SK-N-MC (cell line): ENCODE data around the gene FAM120A.

Experiments used
- DNase-seq: peaks from one replicate; pipeline ENCODE4 v3.0.0-alpha.2; 2011; ENCODE audit warnings: low read depth, low spot score
- H3K27ac ChIP-seq: fragments of 200-600 bp; sonication (generic); 2 replicates; pipeline ENCODE4 v1.5.1; 2016; ENCODE audit warnings: mixed run types
- H3K36me3 ChIP-seq: fragments of 200-600 bp; sonication (generic); 2 replicates; pipeline ENCODE4 v1.6.1; 2017; ENCODE audit warnings: antibody characterized with exemption, low read length, mixed read lengths; ENCODE audit not compliant: insufficient read depth
- H3K4me3 ChIP-seq: fragments of 200-600 bp; sonication (generic); 2 replicates; pipeline ENCODE4 v1.5.1; 2016
- H3K9ac ChIP-seq: fragments of 200-600 bp; sonication (generic); 2 replicates; pipeline ENCODE4 v1.8.0; 2017; ENCODE audit warnings: mixed run types, mixed read lengths; ENCODE audit not compliant: insufficient read length
- H3K9me3 ChIP-seq: fragments of 200-600 bp; sonication (generic); 2 replicates; pipeline ENCODE4 v1.6.1; 2017; ENCODE audit warnings: low read depth, mild to moderate bottlenecking, antibody characterized with exemption, low read length, moderate library complexity, mixed read lengths
- EZH2 ChIP-seq: fragments of 200-600 bp; sonication (generic); IDR thresholded peaks from one replicate; pipeline ENCODE4 v1.6.1; 2017; ENCODE audit warnings: antibody characterized with exemption
- FOXP2 ChIP-seq: optimal IDR thresholded peaks from 2 replicates; pipeline ENCODE3; 2011; ENCODE audit warnings: mild to moderate bottlenecking, moderate library complexity; ENCODE audit not compliant: insufficient read depth; ENCODE audit errors: extremely low read length, control extremely low read depth
- POLR2AphosphoS5 ChIP-seq: IDR thresholded peaks from 2 replicates; pipeline ENCODE4 v1.6.1; 2012; ENCODE audit warnings: mild to moderate bottlenecking, low read depth, low read length, borderline replicate concordance

FAM120A gene

GRCh38 chr9:93603906-93604326 lies 152.4 kb downstream of the FAM120A start:
- no peak for DNase-seq
- H3K9ac ChIP-seq = no peak overlapping the region
- TF ChIP-seq FOXP2 (no peak), EZH2 (no peak), POLR2AphosphoS5 (no peak)
- no peaks in the 10 kb centered on the region for H3K36me3 ChIP-seq
- peaks cover 5% of the 10 kb centered on the region; the same call in 1 of the 2 replicates for H3K9me3 ChIP-seq
- no peak overlapping the region for H3K4me3 ChIP-seq
- H3K27ac ChIP-seq = no peak overlapping the region

GRCh38 chr9:93606187-93606586 lies 154.7 kb downstream of the FAM120A start:
- no peak overlapping the region for H3K27ac ChIP-seq
- H3K36me3 ChIP-seq = peaks cover 4% of the 10 kb centered on the region; the same call in 1 of the 2 replicates
- H3K9me3 ChIP-seq = peaks cover 5% of the 10 kb centered on the region; the same call in 1 of the 2 replicates
- H3K9ac ChIP-seq = no peak overlapping the region
- H3K4me3 ChIP-seq = no peak overlapping the region
- no peak for TF ChIP-seq FOXP2
- TF ChIP-seq EZH2 = no peak
- no peak for TF ChIP-seq POLR2AphosphoS5
- DNase-seq = no peak

DNA sequence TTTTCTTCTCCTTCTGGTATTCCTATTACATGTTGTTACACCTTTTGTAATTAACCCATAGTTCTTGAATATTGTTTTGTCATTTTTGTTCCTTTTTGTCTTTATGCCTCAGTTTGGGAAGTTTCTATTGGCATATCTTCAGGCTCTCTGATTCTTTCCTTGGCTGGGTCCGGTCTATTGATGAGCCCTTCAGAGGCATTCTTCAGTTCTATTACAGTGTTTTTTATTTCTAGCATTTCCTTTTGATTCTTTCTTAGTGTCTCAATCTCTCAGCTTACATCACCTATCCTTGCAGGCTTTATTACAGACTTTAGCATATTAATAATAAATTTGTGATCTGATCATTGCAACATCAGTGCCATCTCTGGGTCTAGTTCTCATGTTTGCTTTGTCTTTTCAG lies 158.7 kb downstream of the FAM120A start:
- Histone ChIP-seq H3K4me3 (no peak overlapping the region), H3K36me3 (peaks cover 4% of the 10 kb centered on the region; the same call in 1 of the 2 replicates), H3K9ac (no peak overlapping the region), H3K27ac (no peak overlapping the region), H3K9me3 (peaks cover 5% of the 10 kb centered on the region; the same call in 1 of the 2 replicates)
- TF ChIP-seq FOXP2 (no peak), EZH2 (no peak), POLR2AphosphoS5 (no peak)
- DNase-seq = no peak

DNA sequence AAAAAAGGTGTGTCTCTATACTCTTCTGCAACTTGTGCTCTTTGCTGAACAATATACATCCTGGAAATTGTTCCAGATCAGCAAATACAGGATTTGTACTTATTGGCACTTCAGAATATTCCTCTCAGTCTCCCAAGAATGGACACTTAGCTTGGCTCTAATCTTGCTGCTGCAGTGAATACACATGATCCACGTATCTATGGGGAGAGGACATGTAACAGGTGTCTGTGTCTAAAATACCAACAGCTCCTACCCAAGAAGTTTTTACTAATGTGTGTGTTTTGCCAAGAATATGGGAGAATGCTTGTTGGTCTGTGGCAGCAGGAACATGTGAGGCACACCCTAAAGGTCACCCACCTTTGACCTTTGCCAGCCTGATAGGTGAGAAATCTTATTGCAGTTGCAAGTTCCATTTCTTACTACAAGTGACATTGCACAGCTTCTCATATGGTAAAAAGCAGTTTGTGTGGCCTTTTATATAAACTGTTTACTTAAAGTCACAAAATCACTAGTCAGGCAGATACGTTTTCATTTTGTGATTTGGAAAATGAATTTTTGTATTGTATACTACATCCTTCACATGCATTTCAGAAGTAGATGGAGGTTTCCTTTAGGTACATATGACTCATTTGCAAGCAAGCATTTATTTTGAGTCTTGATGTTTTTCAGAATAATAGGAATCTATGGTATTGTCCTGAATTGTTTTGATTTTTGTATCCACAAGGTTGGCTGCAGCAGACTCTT lies 160.7 kb downstream of the FAM120A start:
- no peak for DNase-seq
- H3K4me3 ChIP-seq = no peak overlapping the region
- H3K27ac ChIP-seq = no peak overlapping the region
- H3K9ac ChIP-seq = no peak overlapping the region
- H3K9me3 ChIP-seq = no peaks in the 10 kb centered on the region
- TF ChIP-seq POLR2AphosphoS5 (no peak), EZH2 (no peak), FOXP2 (no peak)
- peaks cover 4% of the 10 kb centered on the region; the same call in 1 of the 2 replicates for H3K36me3 ChIP-seq

- no peak overlapping the region for H3K4me3 ChIP-seq
- no peak overlapping the region for H3K9ac ChIP-seq
- peaks cover 4% of the 10 kb centered on the region; the same call in 1 of the 2 replicates for H3K36me3 ChIP-seq
- no peak overlapping the region for H3K27ac ChIP-seq
- TF ChIP-seq FOXP2 = no peak
- no peak for TF ChIP-seq EZH2
- TF ChIP-seq POLR2AphosphoS5 = no peak
- DNase-seq = no peak
- H3K9me3 ChIP-seq = no peaks in the 10 kb centered on the region
Measured at GRCh38 chr9:93612796-93613154, 161.3 kb downstream of the FAM120A start.

- DNase-seq = no peak
- peaks cover 4% of the 10 kb centered on the region; the same call in 1 of the 2 replicates for H3K36me3 ChIP-seq
- H3K9me3 ChIP-seq = no peaks in the 10 kb centered on the region
- H3K27ac ChIP-seq = no peak overlapping the region
- no peak for TF ChIP-seq FOXP2
- no peak for TF ChIP-seq EZH2
- TF ChIP-seq POLR2AphosphoS5 = no peak
- H3K9ac ChIP-seq = no peak overlapping the region
- H3K4me3 ChIP-seq = no peak overlapping the region
Measured at GRCh38 chr9:93613174-93613573, 161.7 kb downstream of the FAM120A start.

DNA sequence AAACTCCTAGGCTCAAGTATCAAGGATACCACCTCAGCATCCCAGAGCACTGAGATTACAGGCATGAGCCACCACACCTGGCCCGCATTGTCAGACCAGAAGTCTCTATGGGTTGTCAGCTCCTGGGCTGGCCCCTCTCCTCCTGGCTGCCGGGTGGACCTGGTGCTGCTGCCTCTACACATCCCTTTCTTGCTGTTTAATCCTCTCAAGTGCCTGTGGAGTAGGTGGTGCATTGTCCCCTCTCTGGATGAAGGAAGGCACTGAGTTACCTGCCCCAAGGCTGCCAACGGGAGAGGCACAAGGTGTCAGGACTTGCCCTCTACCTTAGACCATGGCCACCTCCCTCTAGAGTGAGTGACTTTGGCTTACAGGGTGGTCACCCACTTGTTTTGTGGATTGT lies 162.3 kb downstream of the FAM120A start:
- TF ChIP-seq EZH2 = no peak
- no peak for TF ChIP-seq FOXP2
- TF ChIP-seq POLR2AphosphoS5 = no peak
- Histone ChIP-seq H3K36me3 (peaks cover 4% of the 10 kb centered on the region; the same call in 1 of the 2 replicates), H3K4me3 (no peak overlapping the region), H3K27ac (no peak overlapping the region), H3K9ac (no peak overlapping the region), H3K9me3 (no peaks in the 10 kb centered on the region)
- DNase-seq = no peak

DNA sequence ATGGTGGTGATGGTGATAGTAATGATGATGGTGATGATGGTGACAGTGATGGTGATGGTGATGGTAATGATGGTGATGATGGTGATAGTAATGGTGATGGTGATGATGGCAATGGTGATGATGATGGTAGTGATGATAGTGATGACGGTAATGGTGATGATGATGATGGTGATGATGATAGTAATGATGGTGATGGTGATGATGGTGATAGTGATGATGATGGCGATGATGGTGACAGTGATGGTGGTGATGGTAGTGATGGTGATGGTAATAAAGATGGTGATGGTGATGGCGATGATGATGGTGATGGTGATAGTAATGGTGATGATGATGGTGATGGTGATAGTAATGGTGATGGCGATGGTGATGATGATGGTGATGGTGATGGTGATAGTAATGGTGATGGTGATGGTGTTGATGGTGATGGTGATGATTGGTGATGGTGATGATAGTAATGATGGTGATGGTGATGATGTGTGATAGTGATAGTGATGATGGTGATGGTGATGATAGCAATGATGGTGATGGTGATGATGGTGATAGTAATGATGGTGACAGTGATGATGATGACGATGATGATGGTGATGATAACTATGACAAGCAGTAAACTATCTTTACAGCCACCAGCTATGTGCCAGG lies 163.5 kb downstream of the FAM120A start:
- DNase-seq = no peak
- Histone ChIP-seq H3K36me3 (peaks cover 4% of the 10 kb centered on the region; the same call in 1 of the 2 replicates), H3K9ac (no peak overlapping the region), H3K9me3 (no peaks in the 10 kb centered on the region), H3K4me3 (no peak overlapping the region), H3K27ac (no peak overlapping the region)
- TF ChIP-seq POLR2AphosphoS5 = no peak
- no peak for TF ChIP-seq EZH2
- no peak for TF ChIP-seq FOXP2
